ENCODE results near the gene NADSYN1. TPM values are rescaled to one million over a fixed set of nuclear protein-coding genes. Genes with fewer than 3 reads are reported as not detected.
"Not testable (repeated sequence)": the region's sequence is repeated elsewhere in the genome, so short reads cannot be mapped to it uniquely, and the experiment has no call there.

The NADSYN1 gene
- total RNA-seq, 1 experiment from 2014 or later: 35.4 TPM

GRCh38 chr11:71526796-71527575 is 74.0 kb downstream of the NADSYN1 start, which contains the start of gene KRTAP5-7:
TSS of gene KRTAP5-7 (plus strand) at chr11:71527267. CDS start at chr11:71527301, 34 bp downstream.
- DNase-seq (ENCODE audit: low spot score): not testable (repeated sequence)

- DNase-seq (ENCODE audit: low spot score): no peak
Observed at GRCh38 chr11:71527576-71528210, 74.7 kb downstream of the NADSYN1 start.

- DNase-seq (ENCODE audit: low spot score): no peak
Observed at GRCh38 chr11:71530602-71531001, 77.6 kb downstream of the NADSYN1 start.

- DNase-seq (ENCODE audit: low spot score): no peak
Observed at GRCh38 chr11:71532036-71532610, 79.1 kb downstream of the NADSYN1 start.

- not testable (repeated sequence) for DNase-seq (ENCODE audit: low spot score)
Observed at GRCh38 chr11:71534711-71535608, 82.0 kb downstream of the NADSYN1 start.

GRCh38 chr11:71535825-71536224 is 82.8 kb downstream of the NADSYN1 start:
- no peak for DNase-seq (ENCODE audit: low spot score)

- DNase-seq (ENCODE audit: low spot score): no peak
Observed at GRCh38 chr11:71537537-71537936, 84.5 kb downstream of the NADSYN1 start.

GRCh38 chr11:71537977-71538665 is 85.1 kb downstream of the NADSYN1 start, which contains the start of gene KRTAP5-8:
TSS of gene KRTAP5-8 (plus strand) at chr11:71538025. CDS start at chr11:71538056, 31 bp downstream.
- not testable (repeated sequence) for DNase-seq (ENCODE audit: low spot score)

GRCh38 chr11:71538666-71538990 is 85.6 kb downstream of the NADSYN1 start:
- no peak for DNase-seq (ENCODE audit: low spot score)

GRCh38 chr11:71539017-71539416 is 86.0 kb downstream of the NADSYN1 start:
- DNase-seq (ENCODE audit: low spot score): no peak

GRCh38 chr11:71539971-71540370 is 87.0 kb downstream of the NADSYN1 start:
- not testable (repeated sequence) for DNase-seq (ENCODE audit: low spot score)

- not testable (repeated sequence) for DNase-seq (ENCODE audit: low spot score)
Observed at GRCh38 chr11:71540521-71541304, 87.7 kb downstream of the NADSYN1 start.

- no peak for DNase-seq (ENCODE audit: low spot score)
Observed at GRCh38 chr11:71542382-71542781, 89.4 kb downstream of the NADSYN1 start.

- DNase-seq (ENCODE audit: low spot score): no peak
Observed at GRCh38 chr11:71542879-71543777, 90.1 kb downstream of the NADSYN1 start.

GRCh38 chr11:71543866-71544265 is 90.9 kb downstream of the NADSYN1 start:
- DNase-seq (ENCODE audit: low spot score): no peak

- no peak for DNase-seq (ENCODE audit: low spot score)
Observed at GRCh38 chr11:71544525-71545214, 91.7 kb downstream of the NADSYN1 start.

- no peak for DNase-seq (ENCODE audit: low spot score)
Observed at GRCh38 chr11:71545405-71545966, 92.5 kb downstream of the NADSYN1 start.

- no peak for DNase-seq (ENCODE audit: low spot score)
Observed at GRCh38 chr11:71548120-71548519, 95.1 kb downstream of the NADSYN1 start, which contains the start of gene KRTAP5-9. TSS of gene KRTAP5-9 (plus strand) at chr11:71548420. CDS start at chr11:71548658, 238 bp downstream.

Measured in H4 (cell line).